K562 (cell line): ENCODE data around the gene MBD6. TPM values are rescaled to one million over a fixed set of nuclear protein-coding genes. Genes with fewer than 3 reads are reported as not detected.

Source experiments
- ATAC-seq: fragments of 200-7000 bp; cut with Tn5 transposase; 3 replicates; pipeline ENCODE4 v1.9.1; 2020; ENCODE audit warnings: moderate library complexity
- BruUV-seq: library from RNA; stranded (reverse); fragments of 400-500 nt; replicated peaks from 2 replicates; lab custom pipeline; 2021; lab: Mats Ljungman, UMichigan
- CTCF ChIA-PET: fragments of 300-600 bp; formaldehyde crosslinking; extraction: SDS; loops from one replicate; lab custom pipeline; 2021; ENCODE audit warnings: low intra/inter-chr PET ratio; lab: Yijun Ruan, JAX
- POLR2A ChIA-PET: fragments of 300-600, 350-650 bp; sonication (Branson Sonifier 250); formaldehyde crosslinking; extraction: SDS; loops from one replicate; lab custom pipeline; 2021; ENCODE audit warnings: antibody characterized with exemption, inconsistent platforms; lab: Yijun Ruan, JAX
- DNase-seq, 4 experiments: peaks; one replicate each; pipeline versions ENCODE4 v3.0.0 to v3.0.0-alpha.2; 2011 to 2018; ENCODE audit warnings: low spot score in 3 of 4, mixed read lengths in 3 of 4; ENCODE audit errors: extremely low read depth in 1 of 4
- FAIRE-seq: peaks from 2 replicates; lab custom pipeline; 2011; peaks lifted over from hg19 to GRCh38; lab: Jason Lieb, UNC
- H2AFZ ChIP-seq: 2 replicates; pipeline ENCODE4 v1.6.0; 2011; ENCODE audit warnings: low read depth, low read length, control low read depth, inconsistent platforms
- H3K27ac ChIP-seq: fragments of 200-600 bp; 3 replicates; pipeline ENCODE4 v1.8.0; 2011; ENCODE audit warnings: low read depth, mild to moderate bottlenecking, control low read depth, inconsistent platforms, low read length, moderate library complexity, mixed read lengths; ENCODE audit errors: extremely low read depth
- H3K27me3 ChIP-seq, 2 experiments: fragments of 300-600 bp in 1 of 2; 2 replicates in 1 of 2; 3 replicates in 1 of 2; pipeline versions ENCODE4 v1.6.0 to v1.8.0; 2011; ENCODE audit warnings: inconsistent platforms in 2 of 2, low read length in 2 of 2, mild to moderate bottlenecking in 1 of 2, mixed read lengths in 1 of 2, moderate library complexity in 1 of 2; ENCODE audit not compliant: control insufficient read depth in 2 of 2, insufficient read depth in 2 of 2
- H3K36me3 ChIP-seq: fragments of 300-600 bp; 3 replicates; pipeline ENCODE4 v1.8.0; 2011; ENCODE audit warnings: mild to moderate bottlenecking, low read length, inconsistent platforms; ENCODE audit not compliant: control insufficient read depth, insufficient read depth
- H3K4me1 ChIP-seq, 2 experiments: fragments of 200-600 bp in 1 of 2; replicated peaks in 1 of 2; 2 replicates in 1 of 2; 3 replicates in 1 of 2; pipeline versions ENCODE4 v1.5.1 to v1.8.0; 2011; ENCODE audit warnings: inconsistent platforms in 2 of 2, low read length in 2 of 2, mild to moderate bottlenecking in 1 of 2, mixed read lengths in 1 of 2, moderate library complexity in 1 of 2; ENCODE audit not compliant: control insufficient read depth in 2 of 2, insufficient read depth in 2 of 2
- H3K4me2 ChIP-seq: 2 replicates; pipeline ENCODE4 v1.6.1; 2011; ENCODE audit warnings: low read length, control low read depth, inconsistent platforms, mixed read lengths; ENCODE audit not compliant: insufficient read depth
- H3K4me3 ChIP-seq: fragments of 200-600 bp; sonication (generic), shearing (Covaris generic); 2 replicates; pipeline ENCODE4 v1.5.1; 2016; ENCODE audit warnings: control low read depth, inconsistent platforms
- H3K79me2 ChIP-seq: fragments of 200-600 bp; 3 replicates; pipeline ENCODE4 v1.8.0; 2011; ENCODE audit warnings: low read length, inconsistent platforms; ENCODE audit not compliant: control insufficient read depth, insufficient read depth
- H3K9ac ChIP-seq, 2 experiments: 2 replicates each; pipeline versions ENCODE4 v1.6.0 to v1.6.1; 2011; ENCODE audit warnings: low read depth in 2 of 2, low read length in 2 of 2, control low read depth in 1 of 2, inconsistent platforms in 1 of 2, mild to moderate bottlenecking in 1 of 2, mixed read lengths in 1 of 2; ENCODE audit not compliant: insufficient read depth in 1 of 2
- H3K9me1 ChIP-seq: one replicate; pipeline ENCODE4 v1.6.0; 2011; ENCODE audit warnings: inconsistent platforms, mild to moderate bottlenecking, low read length, moderate library complexity; ENCODE audit not compliant: control insufficient read depth, insufficient read depth
- H3K9me3 ChIP-seq: replicated peaks from 2 replicates; pipeline ENCODE4 v1.5.1; 2011; ENCODE audit warnings: low read depth, low read length, inconsistent platforms; ENCODE audit not compliant: control insufficient read depth, insufficient read depth
- H4K20me1 ChIP-seq: replicated peaks from 2 replicates; pipeline ENCODE4 v1.6.1; 2011; ENCODE audit warnings: low read length, inconsistent platforms, mixed read lengths; ENCODE audit not compliant: control insufficient read depth, insufficient read depth
- AFF1 ChIP-seq, 2 experiments: fragments of 450-650 bp; IDR thresholded peaks; 2 replicates each; pipeline ENCODE4 v1.6.1; 2018; ENCODE audit warnings: mild to moderate bottlenecking in 2 of 2, low read depth in 1 of 2; ENCODE audit not compliant: partially characterized antibody in 2 of 2
- ARHGAP35 ChIP-seq: fragments of 450-650 bp; IDR thresholded peaks from 2 replicates; pipeline ENCODE4 v1.6.1; 2018; ENCODE audit not compliant: partially characterized antibody
- KDM2B ChIP-seq: fragments of 250-450 bp; sonication (Bioruptor Pico); IDR thresholded peaks from 2 replicates; pipeline ENCODE4 v1.8.0; 2021; ENCODE audit warnings: mild to moderate bottlenecking, moderate library complexity
- KDM4B ChIP-seq, 2 experiments: fragments of 450-650 bp in 1 of 2; sonication (generic) in 1 of 2; IDR thresholded peaks; 2 replicates each; pipeline ENCODE4 v1.6.1; 2016 to 2017; ENCODE audit warnings: borderline replicate concordance in 2 of 2, antibody characterized with exemption in 1 of 2, low read depth in 1 of 2, mild to moderate bottlenecking in 1 of 2
- PATZ1 ChIP-seq: fragments of 250-450 bp; sonication (Bioruptor Pico); IDR thresholded peaks from 2 replicates; pipeline ENCODE4 v1.5.0; 2020; ENCODE audit warnings: mild to moderate bottlenecking, borderline replicate concordance
- POLR2G ChIP-seq: fragments of 200-400 bp; formaldehyde crosslinking; IDR thresholded peaks from 2 replicates; pipeline ENCODE4 v1.6.1; 2017; ENCODE audit warnings: low read depth, mild to moderate bottlenecking, antibody characterized with exemption, low read length, moderate library complexity
- ZBTB9 ChIP-seq: fragments of 450-650 bp; formaldehyde crosslinking; IDR thresholded peaks from 2 replicates; pipeline ENCODE4 v1.4.0; 2020; ENCODE audit warnings: mild to moderate bottlenecking, moderate library complexity
- ZNF23 ChIP-seq: fragments of 250-450 bp; sonication (Bioruptor Pico); IDR thresholded peaks from 2 replicates; pipeline ENCODE4 v1.4.0; 2020; ENCODE audit warnings: mild to moderate bottlenecking
- ZNF431 ChIP-seq: sonication (generic); formaldehyde crosslinking; IDR thresholded peaks from 2 replicates; pipeline ENCODE4 v1.8.0; 2022; ENCODE audit warnings: mild to moderate bottlenecking, missing genetic modification reagents
- ZNF511 ChIP-seq: sonication (generic); formaldehyde crosslinking; IDR thresholded peaks from 2 replicates; pipeline ENCODE4 v1.8.0; 2022; ENCODE audit warnings: mild to moderate bottlenecking, missing genetic modification reagents
- WGBS: fragments of 100-300 bp; shearing (Covaris generic); methylation state at CpG from one replicate; pipeline ENCODE4 v1.1.6; 2016; ENCODE audit warnings: low coverage, mixed read lengths; ENCODE audit not compliant: insufficient coverage; ENCODE audit errors: missing lambda C conversion rate; 5-methylcytosine and 5-hydroxymethylcytosine counted together
- in situ Hi-C: fragments of 300-500 bp; cut with MboI; formaldehyde crosslinking; loops from 4 replicates; pipeline ENCODE4 v1.15.0; 2018; ENCODE audit warnings: inconsistent platforms, mixed read lengths
- intact Hi-C: fragments of 100-400 bp; cut with micrococcal nuclease; formaldehyde crosslinking; loops from 2 replicates; pipeline ENCODE4 v1.14.2; 2022
- polyA plus RNA-seq, 8 experiments: library from polyadenylated mRNA; depleted of rRNA in 4 of 8; stranded (reverse) in 5 of 8; unstranded in 3 of 8; fragments of >200 nt; fragmentation: Nextera tagmentation in 2 of 8; fragmentation: Illumina TruSeq in 1 of 8; extraction: Ambion mirVana in 2 of 8; extraction: Trizol in 1 of 8; gene quantifications; 2 replicates each; pipeline versions ENCODE4 v1.2.1 to v1.2.3, GENCODE V29; 2011 to 2014; ENCODE audit warnings: inconsistent platforms in 1 of 8, missing spikeins in 1 of 8
- total RNA-seq, 7 experiments: library from RNA; depleted of rRNA in 6 of 7; stranded (reverse); fragments of >200 nt in 6 of 7; fragmentation: Illumina TruSeq in 2 of 7; extraction: Trizol in 2 of 7; gene quantifications; 2 replicates each; pipeline versions ENCODE4 v1.2.1 to v1.2.3, GENCODE V29; 2011 to 2021; ENCODE audit warnings: low replicate concordance in 1 of 7

Gene MBD6
- total and polyA plus RNA-seq, 9 of the 15 experiments (the other 6 are each of a cell fraction or from before 2014, with no cell fraction given): 2.0 to 54.8 (median 3.8) TPM

- TF ChIP-seq ZBTB9: peak; percentile 32
These were observed 6.6 kb upstream of the MBD6 start (continued) for GRCh38 chr12:57515934-57516541.

- Histone ChIP-seq H3K27me3 (no peaks in the 10 kb centered on the region), H3K36me3 (peaks cover 81% of the 10 kb centered on the region), H3K4me1 (peaks cover 13 to 27% of the 10 kb centered on the region in 2 experiments), H3K79me2 (peaks cover 41% of the 10 kb centered on the region), H4K20me1 (peaks cover 52% of the 10 kb centered on the region), H3K4me2 (peak overlapping the region; percentile 99; the same call in 1 of the 2 replicates), H3K27ac (peak overlapping the region; percentile 59; the same call in 2 of the 3 replicates), H3K4me3 (no peak overlapping the region), H3K9me1 (peaks cover 7% of the 10 kb centered on the region), H2AFZ (no peak overlapping the region), H3K9me3 (no peaks in the 10 kb centered on the region), H3K9ac (peak overlapping the region in 1 of 2 experiments; percentile 53; a peak in 3 of 4 replicates)
- intact Hi-C loops (no loop called here), in situ Hi-C loops (no loop called here)
- ChIA-PET POLR2A (interaction anchor here (0.6 to 10.1 kb wide), 24 partner anchors 7 to 392 kb away, joined by 3 to 184 read pairs (median 4); partner anchors contain the start of gene DCTN2), CTCF (no interaction called here)
- BruUV-seq: no TSS peak
- DNase-seq (no peak), ATAC-seq (no peak), FAIRE-seq (no peak)
- 79% methylated on average over 11 of the region's 11 CpGs for WGBS
- TF ChIP-seq ARHGAP35 (peak; percentile 27), POLR2G (peak; percentile 37; the same call in 1 of the 2 replicates), KDM4B (IDR thresholded peaks at IDR 0.05; ENCODE audit: borderline replicate concordance in 2 of 2, low read depth in 1 of 2) (0 out of 4 replicates have a peak, but pooled peaks of 1 of the 2 experiments have one; percentile 49), ZNF23 (no peak), ZNF511 (CRISPR knock-in tag) (peak; percentile 41; the same call in 1 of the 2 replicates), KDM2B (CRISPR knock-in tag) (no peak), ZNF431 (CRISPR knock-in tag) (no peak), PATZ1 (CRISPR knock-in tag) (no peak), AFF1 (IDR thresholded peaks at IDR 0.05; ENCODE audit: low read depth in 1 of 2, partially characterized antibody in 2 of 2) (peak in 1 of 2 experiments; percentile 40)
These were observed 5.9 kb upstream of the MBD6 start for GRCh38 chr12:57516617-57517153.
